Activated CD8-positive, alpha-beta memory T cell treated with anti-CD3 and anti-CD28 coated beads, Interleukin-2, amount 50 U/mL, for 24 hours (primary cell): ENCODE results near the gene RBM14.
"Not testable (repeated sequence)": the region's sequence is repeated elsewhere in the genome, so short reads cannot be mapped to it uniquely, and the experiment has no call there.

Experiments used
- DNase-seq: peaks from one replicate; pipeline ENCODE4 v3.0.0-alpha.2; 2020; ENCODE audit errors: extremely low read depth

Gene RBM14

GRCh38 chr11:66595245-66595904, 21.1 kb upstream of the RBM14 start:
- DNase-seq = no peak

- DNase-seq = no peak
Observed at GRCh38 chr11:66598993-66599392, 17.4 kb upstream of the RBM14 start.

GRCh38 chr11:66600219-66600618, 16.2 kb upstream of the RBM14 start:
- no peak for DNase-seq

- no peak for DNase-seq
Observed at GRCh38 chr11:66600631-66601233, 15.7 kb upstream of the RBM14 start.

- DNase-seq = no peak
Observed at GRCh38 chr11:66603072-66603471, 13.4 kb upstream of the RBM14 start.

GRCh38 chr11:66604155-66604554, 12.3 kb upstream of the RBM14 start:
- no peak for DNase-seq

- DNase-seq = not testable (repeated sequence)
Observed at GRCh38 chr11:66606608-66607007, 9.8 kb upstream of the RBM14 start.

- DNase-seq = no peak
Observed at GRCh38 chr11:66607126-66607834, 9.2 kb upstream of the RBM14 start.

GRCh38 chr11:66609721-66610617, 6.5 kb upstream of the RBM14 start:
- no peak for DNase-seq

- no peak for DNase-seq
Observed at GRCh38 chr11:66612458-66612857, 4.0 kb upstream of the RBM14 start.

GRCh38 chr11:66614073-66614472, 2.4 kb upstream of the RBM14 start:
- DNase-seq = no peak

- no peak for DNase-seq
Observed at GRCh38 chr11:66617155-66617834, 865 bp downstream of the RBM14 start.

GRCh38 chr11:66619080-66619554, 2.7 kb downstream of the RBM14 start:
- no peak for DNase-seq

- no peak for DNase-seq
Observed at GRCh38 chr11:66624450-66624849, 8.0 kb downstream of the RBM14 start.

GRCh38 chr11:66625041-66625751, 8.8 kb downstream of the RBM14 start:
- DNase-seq = no peak

- DNase-seq = no peak
Observed at GRCh38 chr11:66625752-66626149, 9.3 kb downstream of the RBM14 start.

- no peak for DNase-seq
Observed at GRCh38 chr11:66626382-66626781, 10.0 kb downstream of the RBM14 start.

- no peak for DNase-seq
Observed at GRCh38 chr11:66626926-66627325, 10.5 kb downstream of the RBM14 start.

- DNase-seq = no peak
Observed at GRCh38 chr11:66628061-66628603, 11.7 kb downstream of the RBM14 start.

- DNase-seq = no peak
Observed at GRCh38 chr11:66629356-66629755, 12.9 kb downstream of the RBM14 start.
